Parathyroid adenoma (tissue), 2 donors: ENCODE data around the gene OASL.
A peak's percentile ranks its signal among the peaks of the same experiment; 100 is the strongest.

Experiments
- H2AFZ ChIP-seq: fragments of 300-600 bp; sonication (generic); one replicate; pipeline ENCODE4 v1.7.0; 2017; ENCODE audit warnings: antibody characterized with exemption, mild to moderate bottlenecking
- H3K27ac ChIP-seq: fragments of 300-600 bp; sonication (generic); one replicate; pipeline ENCODE4 v1.7.0; 2017
- H3K27me3 ChIP-seq: fragments of 300-600 bp; sonication (generic); one replicate; pipeline ENCODE4 v1.7.0; 2017; ENCODE audit warnings: low read length; ENCODE audit not compliant: control insufficient read depth, insufficient read depth
- H3K36me3 ChIP-seq: fragments of 300-600 bp; sonication (generic); one replicate; pipeline ENCODE4 v1.7.0; 2017; ENCODE audit warnings: low read length; ENCODE audit not compliant: control insufficient read depth, insufficient read depth
- H3K4me1 ChIP-seq: fragments of 300-600 bp; sonication (generic); one replicate; pipeline ENCODE4 v1.7.0; 2017; ENCODE audit warnings: control low read depth
- H3K4me2 ChIP-seq: fragments of 300-600 bp; sonication (generic); one replicate; pipeline ENCODE4 v1.7.0; 2017; ENCODE audit warnings: low read length
- H3K4me3 ChIP-seq: fragments of 300-600 bp; sonication (generic); one replicate; pipeline ENCODE4 v1.7.0; 2017; ENCODE audit warnings: low read depth, low read length
- H3K79me2 ChIP-seq: fragments of 300-600 bp; sonication (generic); one replicate; pipeline ENCODE4 v1.7.0; 2017; ENCODE audit warnings: control low read depth
- H3K9ac ChIP-seq: fragments of 300-600 bp; sonication (generic); one replicate; pipeline ENCODE4 v1.7.0; 2017; ENCODE audit warnings: mild to moderate bottlenecking
- H3K9me3 ChIP-seq: fragments of 300-600 bp; sonication (generic); one replicate; pipeline ENCODE4 v1.7.0; 2017; ENCODE audit warnings: low read length; ENCODE audit not compliant: control insufficient read depth
- CTCF ChIP-seq: fragments of 300-600 bp; sonication (generic); IDR thresholded peaks from one replicate; pipeline ENCODE4 v1.7.0; 2017; ENCODE audit warnings: antibody characterized with exemption, mild to moderate bottlenecking
- donor health status: primary hyperparathyroidism.

The OASL gene

GRCh38 chr12:120983759-120984158 is 55.3 kb downstream of the OASL start:
- no peak overlapping the region for H3K9ac ChIP-seq
- H3K4me2 ChIP-seq = no peak overlapping the region
- H2AFZ ChIP-seq = peak overlapping the region; percentile 48
- no peaks in the 10 kb centered on the region for H3K4me1 ChIP-seq
- H3K27ac ChIP-seq = no peak overlapping the region
- H3K79me2 ChIP-seq = no peaks in the 10 kb centered on the region
- no peaks in the 10 kb centered on the region for H3K27me3 ChIP-seq
- no peaks in the 10 kb centered on the region for H3K36me3 ChIP-seq
- no peak for TF ChIP-seq CTCF
- no peak overlapping the region for H3K4me3 ChIP-seq
- no peaks in the 10 kb centered on the region for H3K9me3 ChIP-seq

GRCh38 chr12:120982659-120983058 is 56.4 kb downstream of the OASL start:
- H3K4me2 ChIP-seq = no peak overlapping the region

GRCh38 chr12:120981407-120981941 is 57.6 kb downstream of the OASL start:
- Histone ChIP-seq H3K4me1 (no peaks in the 10 kb centered on the region), H3K9ac (no peak overlapping the region), H3K9me3 (no peaks in the 10 kb centered on the region), H3K4me3 (no peak overlapping the region), H3K27ac (no peak overlapping the region), H3K79me2 (no peaks in the 10 kb centered on the region), H3K36me3 (no peaks in the 10 kb centered on the region), H2AFZ (no peak overlapping the region), H3K27me3 (no peaks in the 10 kb centered on the region), H3K4me2 (no peak overlapping the region)
- TF ChIP-seq CTCF = no peak

More at GRCh38 chr12:120982659-120983058, 56.4 kb downstream of the OASL start:
- H2AFZ ChIP-seq = no peak overlapping the region
- H3K4me3 ChIP-seq = no peak overlapping the region
- H3K36me3 ChIP-seq = no peaks in the 10 kb centered on the region
- H3K27me3 ChIP-seq = no peaks in the 10 kb centered on the region
- no peaks in the 10 kb centered on the region for H3K9me3 ChIP-seq
- no peak overlapping the region for H3K27ac ChIP-seq
- no peak overlapping the region for H3K9ac ChIP-seq
- no peaks in the 10 kb centered on the region for H3K79me2 ChIP-seq
- no peak for TF ChIP-seq CTCF
- no peaks in the 10 kb centered on the region for H3K4me1 ChIP-seq

GRCh38 chr12:120980800-120981368 is 58.2 kb downstream of the OASL start:
- no peak overlapping the region for H3K9ac ChIP-seq
- no peak overlapping the region for H3K4me2 ChIP-seq
- no peak for TF ChIP-seq CTCF
- no peaks in the 10 kb centered on the region for H3K4me1 ChIP-seq
- no peaks in the 10 kb centered on the region for H3K9me3 ChIP-seq
- no peak overlapping the region for H3K27ac ChIP-seq
- no peaks in the 10 kb centered on the region for H3K36me3 ChIP-seq
- no peak overlapping the region for H3K4me3 ChIP-seq
- no peak overlapping the region for H2AFZ ChIP-seq
- no peaks in the 10 kb centered on the region for H3K27me3 ChIP-seq
- no peaks in the 10 kb centered on the region for H3K79me2 ChIP-seq
